GM12878 (cell line): Measurements from ENCODE around the gene HES7. TPM values are rescaled to one million over a fixed set of nuclear protein-coding genes. Genes with fewer than 3 reads are reported as not detected.

Source experiments
- ATF2 ChIP-seq: IDR thresholded peaks from 2 replicates; pipeline ENCODE4 v1.6.1; 2012; ENCODE audit warnings: low read length, inconsistent platforms
- BCL11A ChIP-seq: IDR thresholded peaks from 2 replicates; pipeline ENCODE4 v1.6.1; 2011; ENCODE audit warnings: low read depth, low read length
- EED ChIP-seq: sonication (generic); IDR thresholded peaks from 2 replicates; pipeline ENCODE4 v1.6.1; 2016; ENCODE audit warnings: antibody characterized with exemption, low read depth
- ELK1 ChIP-seq: IDR thresholded peaks from 2 replicates; pipeline ENCODE4 v1.6.1; 2012; ENCODE audit warnings: low read depth, low read length, improper control_type of control experiment
- FOXM1 ChIP-seq: IDR thresholded peaks from 2 replicates; pipeline ENCODE4 v1.6.1; 2012; ENCODE audit warnings: low read depth, mild to moderate bottlenecking, inconsistent platforms, low read length, moderate library complexity
- GABPA ChIP-seq: IDR thresholded peaks from 2 replicates; pipeline ENCODE4 v1.6.1; 2014; ENCODE audit warnings: antibody characterized with exemption, low read depth, mild to moderate bottlenecking, inconsistent platforms
- GATAD2B ChIP-seq: fragments of 450-650 bp; conservative IDR thresholded peaks from 2 replicates; pipeline ENCODE4 v1.6.1; 2017; ENCODE audit warnings: low read depth, mild to moderate bottlenecking, moderate library complexity
- HDGF ChIP-seq: fragments of 450-650 bp; IDR thresholded peaks from 2 replicates; pipeline ENCODE4 v1.6.1; 2016; ENCODE audit warnings: antibody characterized with exemption
- IKZF1 ChIP-seq: fragments of 450-650 bp; conservative IDR thresholded peaks from 2 replicates; pipeline ENCODE4 v1.6.1; 2017; ENCODE audit warnings: antibody characterized with exemption, mild to moderate bottlenecking
- JUNB ChIP-seq: IDR thresholded peaks from 2 replicates; pipeline ENCODE4 v1.6.1; 2016; ENCODE audit warnings: antibody characterized with exemption, mild to moderate bottlenecking
- MYB ChIP-seq: fragments of 150-350 bp; IDR thresholded peaks from 2 replicates; pipeline ENCODE4 v1.6.1; 2014; ENCODE audit warnings: mild to moderate bottlenecking, low read depth, low read length, borderline replicate concordance
- NFXL1 ChIP-seq: fragments of 450-650 bp; IDR thresholded peaks from 2 replicates; pipeline ENCODE4 v1.6.1; 2017; ENCODE audit warnings: antibody characterized with exemption, mild to moderate bottlenecking, borderline replicate concordance
- RAD51 ChIP-seq: fragments of 450-650 bp; IDR thresholded peaks from 2 replicates; pipeline ENCODE4 v1.6.1; 2016; ENCODE audit warnings: moderate library complexity, mild to moderate bottlenecking, inconsistent platforms
- RBBP5 ChIP-seq: fragments of 200-600 bp; sonication (generic); conservative IDR thresholded peaks from 2 replicates; pipeline ENCODE4 v1.6.1; 2016
- SREBF2 ChIP-seq: IDR thresholded peaks from 2 replicates; pipeline ENCODE4 v1.6.1; 2012; ENCODE audit warnings: mild to moderate bottlenecking, low read length
- YBX1 ChIP-seq: fragments of 450-650 bp; IDR thresholded peaks from 2 replicates; pipeline ENCODE4 v1.6.1; 2016; ENCODE audit warnings: antibody characterized with exemption
- ZNF207 ChIP-seq: fragments of 450-650 bp; IDR thresholded peaks from 2 replicates; pipeline ENCODE4 v1.6.1; 2014; ENCODE audit warnings: antibody characterized with exemption, mild to moderate bottlenecking, borderline replicate concordance
- ZNF24 ChIP-seq: fragments of 450-650 bp; IDR thresholded peaks from 2 replicates; pipeline ENCODE4 v1.6.1; 2017; ENCODE audit warnings: antibody characterized with exemption, mild to moderate bottlenecking
- ZNF274 ChIP-seq: IDR thresholded peaks from one replicate; pipeline ENCODE4 v1.8.0; 2011; ENCODE audit not compliant: insufficient read length, insufficient read depth
- ZZZ3 ChIP-seq: IDR thresholded peaks from 2 replicates; pipeline ENCODE4 v1.6.1; 2011; ENCODE audit warnings: low read depth; ENCODE audit not compliant: control insufficient read depth, insufficient read length
- polyA plus RNA-seq, 11 experiments: library from polyadenylated mRNA; depleted of rRNA in 4 of 11; unstranded in 6 of 11; stranded (reverse) in 5 of 11; fragments of >200 nt; fragmentation: Nextera tagmentation in 4 of 11; fragmentation: Illumina TruSeq in 1 of 11; extraction: Ambion mirVana in 4 of 11; extraction: Trizol in 1 of 11; gene quantifications; 1 replicate in 1 of 11; 2 replicates in 10 of 11; pipeline versions ENCODE4 v1.2.1 to v1.2.3, GENCODE V29; 2011 to 2016; ENCODE audit warnings: inconsistent platforms in 2 of 11, missing spikeins in 2 of 11, low read depth in 1 of 11
- total RNA-seq, 4 experiments: library from RNA; depleted of rRNA in 3 of 4; stranded (reverse); fragments of >200 nt in 3 of 4; fragmentation: Illumina TruSeq in 1 of 4; extraction: Trizol in 1 of 4; gene quantifications; 2 replicates each; pipeline versions ENCODE4 v1.2.1 to v1.2.3, GENCODE V29; 2013 to 2021
- TF ChIP-seq, protein P1 (sequence below): fragments of 450-650 bp; IDR thresholded peaks from 2 replicates; pipeline ENCODE4 v1.6.1; 2017; ENCODE audit warnings: antibody characterized with exemption, mild to moderate bottlenecking, moderate library complexity
- TF ChIP-seq, protein P2 (sequence below): IDR thresholded peaks from 2 replicates; pipeline ENCODE4 v1.6.1; 2012; ENCODE audit warnings: improper control_type of control experiment, low read depth, low read length; ENCODE audit not compliant: insufficient replicate concordance

The HES7 gene
- total and polyA plus RNA-seq, 10 of the 15 experiments (the other 5 are each of a cell fraction or from before 2014, with no cell fraction given): 0.07 to 1.3 (median 0.63) TPM; not detected in 4

GRCh38 chr17:8162233-8162996 is 38.5 kb upstream of the HES7 start, which contains the start of gene VAMP2 (continued):
- no peak for TF ChIP-seq EED
- TF ChIP-seq YBX1: no peak
- TF ChIP-seq, protein P1, sequence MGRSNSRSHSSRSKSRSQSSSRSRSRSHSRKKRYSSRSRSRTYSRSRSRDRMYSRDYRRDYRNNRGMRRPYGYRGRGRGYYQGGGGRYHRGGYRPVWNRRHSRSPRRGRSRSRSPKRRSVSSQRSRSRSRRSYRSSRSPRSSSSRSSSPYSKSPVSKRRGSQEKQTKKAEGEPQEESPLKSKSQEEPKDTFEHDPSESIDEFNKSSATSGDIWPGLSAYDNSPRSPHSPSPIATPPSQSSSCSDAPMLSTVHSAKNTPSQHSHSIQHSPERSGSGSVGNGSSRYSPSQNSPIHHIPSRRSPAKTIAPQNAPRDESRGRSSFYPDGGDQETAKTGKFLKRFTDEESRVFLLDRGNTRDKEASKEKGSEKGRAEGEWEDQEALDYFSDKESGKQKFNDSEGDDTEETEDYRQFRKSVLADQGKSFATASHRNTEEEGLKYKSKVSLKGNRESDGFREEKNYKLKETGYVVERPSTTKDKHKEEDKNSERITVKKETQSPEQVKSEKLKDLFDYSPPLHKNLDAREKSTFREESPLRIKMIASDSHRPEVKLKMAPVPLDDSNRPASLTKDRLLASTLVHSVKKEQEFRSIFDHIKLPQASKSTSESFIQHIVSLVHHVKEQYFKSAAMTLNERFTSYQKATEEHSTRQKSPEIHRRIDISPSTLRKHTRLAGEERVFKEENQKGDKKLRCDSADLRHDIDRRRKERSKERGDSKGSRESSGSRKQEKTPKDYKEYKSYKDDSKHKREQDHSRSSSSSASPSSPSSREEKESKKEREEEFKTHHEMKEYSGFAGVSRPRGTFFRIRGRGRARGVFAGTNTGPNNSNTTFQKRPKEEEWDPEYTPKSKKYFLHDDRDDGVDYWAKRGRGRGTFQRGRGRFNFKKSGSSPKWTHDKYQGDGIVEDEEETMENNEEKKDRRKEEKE: 0 out of 2 replicates have a peak, but pooled peaks have one; percentile 59
- TF ChIP-seq ZZZ3: no peak
- TF ChIP-seq MYB: no peak
- TF ChIP-seq RBBP5: no peak
- TF ChIP-seq RAD51: no peak
- no peak for TF ChIP-seq BCL11A
- TF ChIP-seq ZNF274: no peak
- no peak for TF ChIP-seq JUNB
- TF ChIP-seq HDGF: no peak
- TF ChIP-seq, protein P2, sequence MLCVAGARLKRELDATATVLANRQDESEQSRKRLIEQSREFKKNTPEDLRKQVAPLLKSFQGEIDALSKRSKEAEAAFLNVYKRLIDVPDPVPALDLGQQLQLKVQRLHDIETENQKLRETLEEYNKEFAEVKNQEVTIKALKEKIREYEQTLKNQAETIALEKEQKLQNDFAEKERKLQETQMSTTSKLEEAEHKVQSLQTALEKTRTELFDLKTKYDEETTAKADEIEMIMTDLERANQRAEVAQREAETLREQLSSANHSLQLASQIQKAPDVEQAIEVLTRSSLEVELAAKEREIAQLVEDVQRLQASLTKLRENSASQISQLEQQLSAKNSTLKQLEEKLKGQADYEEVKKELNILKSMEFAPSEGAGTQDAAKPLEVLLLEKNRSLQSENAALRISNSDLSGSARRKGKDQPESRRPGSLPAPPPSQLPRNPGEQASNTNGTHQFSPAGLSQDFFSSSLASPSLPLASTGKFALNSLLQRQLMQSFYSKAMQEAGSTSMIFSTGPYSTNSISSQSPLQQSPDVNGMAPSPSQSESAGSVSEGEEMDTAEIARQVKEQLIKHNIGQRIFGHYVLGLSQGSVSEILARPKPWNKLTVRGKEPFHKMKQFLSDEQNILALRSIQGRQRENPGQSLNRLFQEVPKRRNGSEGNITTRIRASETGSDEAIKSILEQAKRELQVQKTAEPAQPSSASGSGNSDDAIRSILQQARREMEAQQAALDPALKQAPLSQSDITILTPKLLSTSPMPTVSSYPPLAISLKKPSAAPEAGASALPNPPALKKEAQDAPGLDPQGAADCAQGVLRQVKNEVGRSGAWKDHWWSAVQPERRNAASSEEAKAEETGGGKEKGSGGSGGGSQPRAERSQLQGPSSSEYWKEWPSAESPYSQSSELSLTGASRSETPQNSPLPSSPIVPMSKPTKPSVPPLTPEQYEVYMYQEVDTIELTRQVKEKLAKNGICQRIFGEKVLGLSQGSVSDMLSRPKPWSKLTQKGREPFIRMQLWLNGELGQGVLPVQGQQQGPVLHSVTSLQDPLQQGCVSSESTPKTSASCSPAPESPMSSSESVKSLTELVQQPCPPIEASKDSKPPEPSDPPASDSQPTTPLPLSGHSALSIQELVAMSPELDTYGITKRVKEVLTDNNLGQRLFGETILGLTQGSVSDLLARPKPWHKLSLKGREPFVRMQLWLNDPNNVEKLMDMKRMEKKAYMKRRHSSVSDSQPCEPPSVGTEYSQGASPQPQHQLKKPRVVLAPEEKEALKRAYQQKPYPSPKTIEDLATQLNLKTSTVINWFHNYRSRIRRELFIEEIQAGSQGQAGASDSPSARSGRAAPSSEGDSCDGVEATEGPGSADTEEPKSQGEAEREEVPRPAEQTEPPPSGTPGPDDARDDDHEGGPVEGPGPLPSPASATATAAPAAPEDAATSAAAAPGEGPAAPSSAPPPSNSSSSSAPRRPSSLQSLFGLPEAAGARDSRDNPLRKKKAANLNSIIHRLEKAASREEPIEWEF: no peak
- no peak for TF ChIP-seq ATF2
- TF ChIP-seq GATAD2B: peak; percentile 77
- TF ChIP-seq NFXL1: 0 out of 2 replicates have a peak, but pooled peaks have one; percentile 74
- TF ChIP-seq GABPA: no peak
- no peak for TF ChIP-seq ELK1
- no peak for TF ChIP-seq FOXM1
- peak; percentile 67 for TF ChIP-seq ZNF24
- no peak for TF ChIP-seq SREBF2
- TF ChIP-seq IKZF1: peak; percentile 69
- no peak for TF ChIP-seq ZNF207
